ENCODE results near the gene PFKFB2.
A peak's percentile ranks its signal among the peaks of the same experiment; 100 is the strongest.

GRCh38 chr1:207084701-207085180 is 31.7 kb downstream of the PFKFB2 start:
- TF ChIP-seq CTCF (conservative IDR thresholded peaks at IDR 0.05 in 1 of 2, IDR thresholded peaks at IDR 0.05 in 1 of 2; ENCODE audit: extremely low read depth in 1 of 2, insufficient read depth in 1 of 2, low read depth in 1 of 2, low read length in 2 of 2) (peak; percentile 56 to 73), EZH2 (IDR thresholded peaks at IDR 0.05; ENCODE audit: borderline replicate concordance, low read length) (no peak)
